Left renal cortex interstitium (tissue), 4 donors: ENCODE measurements around the gene C4orf17. TPM values are rescaled to one million over a fixed set of nuclear protein-coding genes. Genes with fewer than 3 reads are reported as not detected.
"Not testable (repeated sequence)": the region's sequence is repeated elsewhere in the genome, so short reads cannot be mapped to it uniquely, and the experiment has no call there.

ENCODE experiments used
- DNase-seq, 4 donors: peaks; one replicate each; pipeline ENCODE4 v3.0.0-alpha.2; 2013; ENCODE audit warnings: low read depth in 4 of 4, low spot score in 2 of 4, missing footprints in 1 of 4
- polyA plus RNA-seq, 4 donors: library from polyadenylated mRNA; unstranded; fragments of 120-200 nt; gene quantifications; one replicate each; pipeline ENCODE4 v1.2.1, GENCODE V29; 2013; ENCODE audit not compliant: insufficient read length in 4 of 4

Gene C4orf17
- under 1 TPM; 0.16 to 0.31 (median 0.23) TPM for polyA plus RNA-seq

- DNase-seq = no peak
These were observed at the start of gene C4orf17 for GRCh38 chr4:99510721-99511120. Gene C4orf17 (plus strand): TSS chr4:99511021. CDS start chr4:99513082, 2,061 bp downstream.

GRCh38 chr4:99461623-99462401, 49.0 kb upstream of the C4orf17 start:
- no peak for DNase-seq

GRCh38 chr4:99462875-99463464, 47.9 kb upstream of the C4orf17 start:
- DNase-seq = peak; percentile 25 to 62 (median 40)

- no peak for DNase-seq
These were observed 47.3 kb upstream of the C4orf17 start for GRCh38 chr4:99463566-99463965.

- DNase-seq = no peak
These were observed 42.9 kb upstream of the C4orf17 start for GRCh38 chr4:99467887-99468286.

GRCh38 chr4:99468889-99469288, 41.9 kb upstream of the C4orf17 start:
- DNase-seq = no peak

GRCh38 chr4:99471349-99471748, 39.5 kb upstream of the C4orf17 start:
- no peak for DNase-seq

- no peak for DNase-seq
These were observed 38.9 kb upstream of the C4orf17 start for GRCh38 chr4:99471896-99472295.

GRCh38 chr4:99473131-99473530, 37.7 kb upstream of the C4orf17 start:
- no peak for DNase-seq

- no peak for DNase-seq
These were observed 27.2 kb upstream of the C4orf17 start for GRCh38 chr4:99483636-99484035.

- DNase-seq = no peak
These were observed 25.6 kb upstream of the C4orf17 start for GRCh38 chr4:99485212-99485611.

GRCh38 chr4:99486648-99487047, 24.2 kb upstream of the C4orf17 start:
- not testable (repeated sequence) for DNase-seq

- DNase-seq = no peak
These were observed 20.5 kb upstream of the C4orf17 start for GRCh38 chr4:99490286-99490685.

- no peak for DNase-seq
These were observed 5.9 kb upstream of the C4orf17 start for GRCh38 chr4:99504804-99505502.

- DNase-seq = no peak
These were observed 4.0 kb upstream of the C4orf17 start for GRCh38 chr4:99506781-99507180.

GRCh38 chr4:99507349-99507748, 3.5 kb upstream of the C4orf17 start:
- DNase-seq = no peak

GRCh38 chr4:99507762-99508161, 3.1 kb upstream of the C4orf17 start:
- DNase-seq = no peak

- no peak for DNase-seq
These were observed 7.9 kb downstream of the C4orf17 start for GRCh38 chr4:99518601-99519295.

GRCh38 chr4:99529228-99529627, 18.4 kb downstream of the C4orf17 start:
- no peak for DNase-seq

GRCh38 chr4:99529956-99530355, 19.1 kb downstream of the C4orf17 start:
- DNase-seq = no peak

GRCh38 chr4:99534699-99535098, 23.9 kb downstream of the C4orf17 start:
- not testable (repeated sequence) for DNase-seq
